Panc1 (cell line): Measurements from ENCODE around the gene SGPP2. TPM values are rescaled to one million over a fixed set of nuclear protein-coding genes. Genes with fewer than 3 reads are reported as not detected.

Experiments used
- ATAC-seq: fragments of 200-7000 bp; cut with Tn5 transposase; 2 replicates; pipeline ENCODE4 v1.9.1; 2020; ENCODE audit warnings: mild to moderate bottlenecking, moderate library complexity
- BruUV-seq: library from RNA; stranded (reverse); fragments of 400-500 nt; replicated peaks from 2 replicates; lab custom pipeline; 2021; lab: Mats Ljungman, UMichigan
- CTCF ChIA-PET: fragments of 300-600 bp; sonication (Branson Sonifier 250); formaldehyde crosslinking; loops from one replicate; lab custom pipeline; 2022; ENCODE audit warnings: antibody characterized with exemption; lab: Charles Lee
- POLR2A ChIA-PET: fragments of 300-600 bp; sonication (Branson Sonifier 250); formaldehyde crosslinking; loops from one replicate; lab custom pipeline; 2022; ENCODE audit warnings: antibody characterized with exemption; lab: Charles Lee
- DNase-seq: peaks from one replicate; pipeline ENCODE4 v3.0.0-alpha.2; 2010; ENCODE audit warnings: low read depth, low spot score
- H3K27ac ChIP-seq: 2 replicates; pipeline ENCODE4 v1.5.1; 2011; ENCODE audit warnings: mild to moderate bottlenecking, low read length, inconsistent platforms
- H3K27me3 ChIP-seq: fragments of 200-500 bp; sonication (Bioruptor generic); 2 replicates; pipeline ENCODE4 v1.6.0; 2014; ENCODE audit warnings: low read length, inconsistent platforms; ENCODE audit not compliant: control insufficient read depth, insufficient read depth
- H3K36me3 ChIP-seq: fragments of 200-500 bp; sonication (Bioruptor generic); 2 replicates; pipeline ENCODE4 v1.5.1; 2014; ENCODE audit warnings: inconsistent platforms, mild to moderate bottlenecking, low read length, moderate library complexity; ENCODE audit not compliant: control insufficient read depth, insufficient read depth
- H3K4me1 ChIP-seq: 2 replicates; pipeline ENCODE4 v1.5.1; 2011; ENCODE audit warnings: inconsistent platforms, mild to moderate bottlenecking, low read length, moderate library complexity; ENCODE audit not compliant: control insufficient read depth, insufficient read depth
- H3K4me3 ChIP-seq, 2 experiments: 2 replicates each; pipeline ENCODE4 v1.5.1; 2011 to 2012; ENCODE audit warnings: low read depth in 2 of 2, low read length in 2 of 2, mild to moderate bottlenecking in 2 of 2, inconsistent platforms in 1 of 2, moderate library complexity in 1 of 2
- H3K9me3 ChIP-seq: fragments of 200-500 bp; sonication (Bioruptor generic); 2 replicates; pipeline ENCODE4 v1.5.1; 2014; ENCODE audit warnings: low read depth, mild to moderate bottlenecking, inconsistent platforms, low read length, moderate library complexity; ENCODE audit not compliant: control insufficient read depth, insufficient read depth
- POLR2AphosphoS5 ChIP-seq: IDR thresholded peaks from 2 replicates; pipeline ENCODE4 v1.6.1; 2012; ENCODE audit warnings: mild to moderate bottlenecking, low read depth, low read length, moderate library complexity
- SIN3A ChIP-seq: IDR thresholded peaks from 2 replicates; pipeline ENCODE4 v1.6.1; 2012; ENCODE audit warnings: low read depth, mild to moderate bottlenecking, low read length, moderate library complexity, borderline replicate concordance; ENCODE audit not compliant: insufficient read depth
- TCF7L2 ChIP-seq: IDR thresholded peaks from 2 replicates; pipeline ENCODE4 v1.6.1; 2011; ENCODE audit warnings: mild to moderate bottlenecking, low read depth, low read length, inconsistent platforms
- in situ Hi-C: cut with HindIII; loops from 2 replicates; pipeline ENCODE4 v1.10.0; 2016; ENCODE audit warnings: low sequenced_read_pairs, low pct_unique_long_range_greater_than_20kb
- intact Hi-C: fragments of 100-400 bp; cut with micrococcal nuclease; formaldehyde crosslinking; loops from one replicate; pipeline ENCODE4 v1.10.0; 2022; ENCODE audit not compliant: unreplicated experiment
- total RNA-seq: library from RNA; stranded (reverse); gene quantifications from one replicate; pipeline ENCODE4 v1.2.1, GENCODE V29; 2021; ENCODE audit not compliant: unreplicated experiment
- TF ChIP-seq, protein P1 (sequence below): fragments of 450-650 bp; IDR thresholded peaks from 2 replicates; pipeline ENCODE4 v1.5.1; 2017; ENCODE audit warnings: mild to moderate bottlenecking
- TF ChIP-seq, protein P2 (sequence below), 2 experiments: IDR thresholded peaks; 2 replicates each; pipeline ENCODE4 v1.6.1; 2011 to 2012; ENCODE audit warnings: low read depth in 2 of 2, control low read depth in 1 of 2, low read length in 1 of 2, mild to moderate bottlenecking in 1 of 2, moderate library complexity in 1 of 2; ENCODE audit not compliant: insufficient read depth in 1 of 2

SGPP2 gene
- total RNA-seq, 1 experiment from 2014 or later = 0.05 TPM

GRCh38 chr2:222413295-222413911 lies 10.9 kb upstream of the SGPP2 start:
- no TSS peak for BruUV-seq
- TF ChIP-seq POLR2AphosphoS5 (no peak), TCF7L2 (no peak), SIN3A (no peak)
- TF ChIP-seq, protein P1, sequence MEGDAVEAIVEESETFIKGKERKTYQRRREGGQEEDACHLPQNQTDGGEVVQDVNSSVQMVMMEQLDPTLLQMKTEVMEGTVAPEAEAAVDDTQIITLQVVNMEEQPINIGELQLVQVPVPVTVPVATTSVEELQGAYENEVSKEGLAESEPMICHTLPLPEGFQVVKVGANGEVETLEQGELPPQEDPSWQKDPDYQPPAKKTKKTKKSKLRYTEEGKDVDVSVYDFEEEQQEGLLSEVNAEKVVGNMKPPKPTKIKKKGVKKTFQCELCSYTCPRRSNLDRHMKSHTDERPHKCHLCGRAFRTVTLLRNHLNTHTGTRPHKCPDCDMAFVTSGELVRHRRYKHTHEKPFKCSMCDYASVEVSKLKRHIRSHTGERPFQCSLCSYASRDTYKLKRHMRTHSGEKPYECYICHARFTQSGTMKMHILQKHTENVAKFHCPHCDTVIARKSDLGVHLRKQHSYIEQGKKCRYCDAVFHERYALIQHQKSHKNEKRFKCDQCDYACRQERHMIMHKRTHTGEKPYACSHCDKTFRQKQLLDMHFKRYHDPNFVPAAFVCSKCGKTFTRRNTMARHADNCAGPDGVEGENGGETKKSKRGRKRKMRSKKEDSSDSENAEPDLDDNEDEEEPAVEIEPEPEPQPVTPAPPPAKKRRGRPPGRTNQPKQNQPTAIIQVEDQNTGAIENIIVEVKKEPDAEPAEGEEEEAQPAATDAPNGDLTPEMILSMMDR = no peak
- TF ChIP-seq, protein P2, sequence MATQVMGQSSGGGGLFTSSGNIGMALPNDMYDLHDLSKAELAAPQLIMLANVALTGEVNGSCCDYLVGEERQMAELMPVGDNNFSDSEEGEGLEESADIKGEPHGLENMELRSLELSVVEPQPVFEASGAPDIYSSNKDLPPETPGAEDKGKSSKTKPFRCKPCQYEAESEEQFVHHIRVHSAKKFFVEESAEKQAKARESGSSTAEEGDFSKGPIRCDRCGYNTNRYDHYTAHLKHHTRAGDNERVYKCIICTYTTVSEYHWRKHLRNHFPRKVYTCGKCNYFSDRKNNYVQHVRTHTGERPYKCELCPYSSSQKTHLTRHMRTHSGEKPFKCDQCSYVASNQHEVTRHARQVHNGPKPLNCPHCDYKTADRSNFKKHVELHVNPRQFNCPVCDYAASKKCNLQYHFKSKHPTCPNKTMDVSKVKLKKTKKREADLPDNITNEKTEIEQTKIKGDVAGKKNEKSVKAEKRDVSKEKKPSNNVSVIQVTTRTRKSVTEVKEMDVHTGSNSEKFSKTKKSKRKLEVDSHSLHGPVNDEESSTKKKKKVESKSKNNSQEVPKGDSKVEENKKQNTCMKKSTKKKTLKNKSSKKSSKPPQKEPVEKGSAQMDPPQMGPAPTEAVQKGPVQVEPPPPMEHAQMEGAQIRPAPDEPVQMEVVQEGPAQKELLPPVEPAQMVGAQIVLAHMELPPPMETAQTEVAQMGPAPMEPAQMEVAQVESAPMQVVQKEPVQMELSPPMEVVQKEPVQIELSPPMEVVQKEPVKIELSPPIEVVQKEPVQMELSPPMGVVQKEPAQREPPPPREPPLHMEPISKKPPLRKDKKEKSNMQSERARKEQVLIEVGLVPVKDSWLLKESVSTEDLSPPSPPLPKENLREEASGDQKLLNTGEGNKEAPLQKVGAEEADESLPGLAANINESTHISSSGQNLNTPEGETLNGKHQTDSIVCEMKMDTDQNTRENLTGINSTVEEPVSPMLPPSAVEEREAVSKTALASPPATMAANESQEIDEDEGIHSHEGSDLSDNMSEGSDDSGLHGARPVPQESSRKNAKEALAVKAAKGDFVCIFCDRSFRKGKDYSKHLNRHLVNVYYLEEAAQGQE (IDR thresholded peaks at IDR 0.05; ENCODE audit: insufficient read depth in 1 of 2, low read depth in 2 of 2, low read length in 1 of 2) = no peak
- DNase-seq (no peak), ATAC-seq (no peak)
- CTCF ChIA-PET = no interaction called here
- POLR2A ChIA-PET = no interaction called here
- in situ Hi-C loops (no loop called here), intact Hi-C loops (no loop called here)
- Histone ChIP-seq H3K27ac (no peak overlapping the region), H3K27me3 (no peaks in the 10 kb centered on the region), H3K4me3 (no peak overlapping the region), H3K36me3 (no peaks in the 10 kb centered on the region), H3K4me1 (no peaks in the 10 kb centered on the region), H3K9me3 (no peaks in the 10 kb centered on the region; the same call in 1 of the 2 replicates)

DNA sequence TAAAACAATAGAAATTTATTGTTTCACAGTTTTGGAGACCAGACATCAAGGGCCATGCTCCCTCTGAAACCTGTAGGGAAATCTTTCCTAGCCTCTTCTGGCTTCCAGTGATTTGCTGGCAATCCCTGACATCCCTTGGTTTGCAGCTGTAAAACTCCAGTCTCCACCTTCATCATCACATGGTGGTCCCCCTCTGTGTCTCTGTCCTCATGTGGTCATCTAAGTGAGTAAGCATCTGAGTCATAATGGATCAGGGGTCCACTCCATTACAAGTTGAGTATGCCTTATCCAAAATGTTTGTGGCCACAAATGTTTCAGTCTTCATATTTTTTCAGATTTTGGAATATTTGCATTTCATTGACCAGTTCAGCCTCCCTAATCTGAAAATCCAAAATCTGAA lies 5.6 kb upstream of the SGPP2 start:
- in situ Hi-C loops = no loop called here
- H3K27me3 ChIP-seq = peaks cover 16% of the 10 kb centered on the region
- BruUV-seq = no TSS peak
- DNase-seq (no peak), ATAC-seq (no peak)
- H3K9me3 ChIP-seq = no peaks in the 10 kb centered on the region; the same call in 1 of the 2 replicates
- TF ChIP-seq SIN3A = no peak
- TF ChIP-seq, protein P2 (IDR thresholded peaks at IDR 0.05; ENCODE audit: insufficient read depth in 1 of 2, low read depth in 2 of 2, low read length in 1 of 2) = no peak
- H3K27ac ChIP-seq = no peak overlapping the region
- H3K4me3 ChIP-seq = no peak overlapping the region
- H3K36me3 ChIP-seq = peaks cover 2% of the 10 kb centered on the region; the same call in 1 of the 2 replicates
- H3K4me1 ChIP-seq = no peaks in the 10 kb centered on the region
- CTCF ChIA-PET = no interaction called here
- intact Hi-C loops = no loop called here
- POLR2A ChIA-PET = no interaction called here
